T-helper 22 cell (primary cell): ENCODE measurements around the gene ADCY3.
"Not testable (repeated sequence)": the region's sequence is repeated elsewhere in the genome, so short reads cannot be mapped to it uniquely, and the experiment has no call there.

ENCODE experiments used
- DNase-seq: peaks from one replicate; pipeline ENCODE4 v3.0.0-alpha.2; 2020; ENCODE audit warnings: low read depth

Gene ADCY3

GRCh38 chr2:24844023-24844685 is 75.9 kb downstream of the ADCY3 start:
- DNase-seq, result no peak

GRCh38 chr2:24843330-24843860 is 76.6 kb downstream of the ADCY3 start:
- DNase-seq, result no peak

- no peak for DNase-seq
Measured at GRCh38 chr2:24842081-24843050, 77.7 kb downstream of the ADCY3 start.

GRCh38 chr2:24840962-24841945 is 78.8 kb downstream of the ADCY3 start:
- DNase-seq, result no peak

GRCh38 chr2:24840164-24840869 is 79.7 kb downstream of the ADCY3 start:
- DNase-seq, result no peak

- DNase-seq, result no peak
Measured at GRCh38 chr2:24839729-24840128, 80.3 kb downstream of the ADCY3 start.

- DNase-seq, result no peak
Measured at GRCh38 chr2:24838541-24838940, 81.5 kb downstream of the ADCY3 start.

- DNase-seq, result no peak
Measured at GRCh38 chr2:24837996-24838513, 82.0 kb downstream of the ADCY3 start.

GRCh38 chr2:24836706-24837105 is 83.3 kb downstream of the ADCY3 start:
- no peak for DNase-seq

- DNase-seq, result no peak
Measured at GRCh38 chr2:24836206-24836605, 83.8 kb downstream of the ADCY3 start.

GRCh38 chr2:24835411-24835810 is 84.6 kb downstream of the ADCY3 start:
- DNase-seq, result not testable (repeated sequence)

GRCh38 chr2:24834733-24835395 is 85.2 kb downstream of the ADCY3 start:
- no peak for DNase-seq

- DNase-seq, result no peak
Measured at GRCh38 chr2:24833821-24834732, 86.0 kb downstream of the ADCY3 start.

GRCh38 chr2:24832931-24833701 is 86.9 kb downstream of the ADCY3 start:
- DNase-seq, result no peak

GRCh38 chr2:24832521-24832920 is 87.5 kb downstream of the ADCY3 start:
- no peak for DNase-seq

GRCh38 chr2:24832073-24832461 is 88.0 kb downstream of the ADCY3 start:
- no peak for DNase-seq

- no peak for DNase-seq
Measured at GRCh38 chr2:24831221-24832072, 88.6 kb downstream of the ADCY3 start.
